GM11168 (cell line): ENCODE data around the gene SERPINI2.

Source experiments
- in situ Hi-C: fragments of 300-500 bp; cut with MboI; formaldehyde crosslinking; loops from one replicate; pipeline ENCODE4 v1.12.0; 2022; ENCODE audit warnings: low sequenced_read_pairs; ENCODE audit not compliant: unreplicated experiment

The SERPINI2 gene

GRCh38 chr3:167473863-167474262, at the start of gene SERPINI2:
Gene SERPINI2 (minus strand): TSS chr3:167474042. CDS start chr3:167471834, 2,208 bp downstream.
- in situ Hi-C loops = no loop called here

- in situ Hi-C loops = no loop called here
These were observed 47.1 kb upstream of the SERPINI2 start for GRCh38 chr3:167521006-167521355.

- in situ Hi-C loops = no loop called here
These were observed 46.6 kb upstream of the SERPINI2 start for GRCh38 chr3:167520266-167521005.

- in situ Hi-C loops = no loop called here
These were observed 34.1 kb upstream of the SERPINI2 start for GRCh38 chr3:167507954-167508353.

- in situ Hi-C loops = no loop called here
These were observed 28.6 kb upstream of the SERPINI2 start for GRCh38 chr3:167502401-167502800.

- in situ Hi-C loops = no loop called here
These were observed 28.1 kb upstream of the SERPINI2 start for GRCh38 chr3:167501941-167502340.

GRCh38 chr3:167497903-167498302, 24.1 kb upstream of the SERPINI2 start:
- in situ Hi-C loops = no loop called here

- in situ Hi-C loops = no loop called here
These were observed 19.4 kb upstream of the SERPINI2 start for GRCh38 chr3:167493244-167493643.

- in situ Hi-C loops = no loop called here
These were observed 17.8 kb upstream of the SERPINI2 start for GRCh38 chr3:167491621-167492020.

GRCh38 chr3:167489571-167489970, 15.7 kb upstream of the SERPINI2 start:
- in situ Hi-C loops = no loop called here

GRCh38 chr3:167487556-167487955, 13.7 kb upstream of the SERPINI2 start:
- in situ Hi-C loops = no loop called here

GRCh38 chr3:167484551-167484950, 10.7 kb upstream of the SERPINI2 start:
- in situ Hi-C loops = no loop called here

- in situ Hi-C loops = no loop called here
These were observed 10.1 kb upstream of the SERPINI2 start for GRCh38 chr3:167483708-167484475.

- in situ Hi-C loops = no loop called here
These were observed 7.3 kb upstream of the SERPINI2 start for GRCh38 chr3:167481164-167481563.

- in situ Hi-C loops = no loop called here
These were observed 6.9 kb upstream of the SERPINI2 start for GRCh38 chr3:167480748-167481147.

- in situ Hi-C loops = no loop called here
These were observed 4.5 kb downstream of the SERPINI2 start for GRCh38 chr3:167469381-167469780.

GRCh38 chr3:167467848-167468611, 5.8 kb downstream of the SERPINI2 start:
- in situ Hi-C loops = no loop called here

- in situ Hi-C loops = no loop called here
These were observed 6.9 kb downstream of the SERPINI2 start for GRCh38 chr3:167466966-167467365.

- in situ Hi-C loops = no loop called here
These were observed 17.6 kb downstream of the SERPINI2 start for GRCh38 chr3:167456157-167456799.

- in situ Hi-C loops = no loop called here
These were observed 20.0 kb downstream of the SERPINI2 start for GRCh38 chr3:167453815-167454214.
